GM23338 (cell line): ENCODE measurements around the gene FBXL4.

Experiments used
- CREB1 ChIP-seq: fragments of 250-450 bp; sonication (Bioruptor Pico); IDR thresholded peaks from 2 replicates; pipeline ENCODE4 v1.5.0; 2020; ENCODE audit warnings: low read depth, mild to moderate bottlenecking, moderate library complexity
- EZH2 ChIP-seq: fragments of 200-600 bp; sonication (generic); IDR thresholded peaks from one replicate; pipeline ENCODE4 v1.8.0; 2017; ENCODE audit warnings: antibody characterized with exemption, mild to moderate bottlenecking, low read depth; ENCODE audit not compliant: unreplicated experiment
- EZH2phosphoT487 ChIP-seq: fragments of 200-600 bp; sonication (generic); IDR thresholded peaks from one replicate; pipeline ENCODE4 v1.8.1; 2018; ENCODE audit warnings: antibody characterized with exemption; ENCODE audit not compliant: unreplicated experiment
- JUNB ChIP-seq: IDR thresholded peaks from one replicate; pipeline ENCODE4 v1.6.1; 2016; ENCODE audit warnings: antibody characterized with exemption; ENCODE audit not compliant: unreplicated experiment
- NANOG ChIP-seq: IDR thresholded peaks from 2 replicates; pipeline ENCODE4 v1.6.1; 2016; ENCODE audit warnings: antibody characterized with exemption, borderline replicate concordance
- POLR2AphosphoS5 ChIP-seq: IDR thresholded peaks from 2 replicates; pipeline ENCODE4 v1.6.1; 2016; ENCODE audit warnings: antibody characterized with exemption, low read depth
- ZNF462 ChIP-seq: fragments of 250-450 bp; sonication (Bioruptor Pico); IDR thresholded peaks from 2 replicates; pipeline ENCODE4 v1.5.0; 2020; ENCODE audit warnings: mild to moderate bottlenecking, moderate library complexity
- TF ChIP-seq, protein P1 (sequence below), 2 experiments: fragments of 200-600 bp in 1 of 2; sonication (generic) in 1 of 2; conservative IDR thresholded peaks; 2 replicates each; pipeline versions ENCODE4 v1.5.1 to v1.6.1; 2016 to 2017; ENCODE audit warnings: antibody characterized with exemption in 2 of 2, low read depth in 2 of 2, mild to moderate bottlenecking in 2 of 2, moderate library complexity in 1 of 2
- TF ChIP-seq, protein P2 (sequence below): IDR thresholded peaks from one replicate; pipeline ENCODE4 v1.6.1; 2018; ENCODE audit warnings: antibody characterized with exemption; ENCODE audit not compliant: unreplicated experiment
- TF ChIP-seq, protein P3 (sequence below): IDR thresholded peaks from 2 replicates; pipeline ENCODE4 v1.6.1; 2016; ENCODE audit warnings: antibody characterized with exemption

DNA sequence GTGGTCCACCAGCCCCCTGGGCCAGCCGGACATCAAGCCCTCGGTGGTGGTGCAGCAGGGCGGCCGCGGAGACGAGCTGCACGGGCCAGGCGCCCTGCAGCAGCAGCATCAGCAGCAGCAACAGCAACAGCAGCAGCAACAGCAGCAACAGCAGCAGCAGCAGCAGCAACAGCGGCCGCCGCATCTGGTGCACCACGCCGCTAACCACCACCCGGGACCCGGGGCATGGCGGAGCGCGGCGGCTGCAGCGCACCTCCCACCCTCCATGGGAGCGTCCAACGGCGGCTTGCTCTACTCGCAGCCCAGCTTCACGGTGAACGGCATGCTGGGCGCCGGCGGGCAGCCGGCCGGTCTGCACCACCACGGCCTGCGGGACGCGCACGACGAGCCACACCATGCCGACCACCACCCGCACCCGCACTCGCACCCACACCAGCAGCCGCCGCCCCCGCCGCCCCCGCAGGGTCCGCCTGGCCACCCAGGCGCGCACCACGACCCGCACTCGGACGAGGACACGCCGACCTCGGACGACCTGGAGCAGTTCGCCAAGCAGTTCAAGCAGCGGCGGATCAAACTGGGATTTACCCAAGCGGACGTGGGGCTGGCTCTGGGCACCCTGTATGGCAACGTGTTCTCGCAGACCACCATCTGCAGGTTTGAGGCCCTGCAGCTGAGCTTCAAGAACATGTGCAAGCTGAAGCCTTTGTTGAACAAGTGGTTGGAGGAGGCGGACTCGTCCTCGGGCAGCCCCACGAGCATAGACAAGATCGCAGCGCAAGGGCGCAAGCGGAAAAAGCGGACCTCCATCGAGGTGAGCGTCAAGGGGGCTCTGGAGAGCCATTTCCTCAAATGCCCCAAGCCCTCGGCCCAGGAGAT is 112.4 kb downstream of the FBXL4 start:
- TF ChIP-seq, protein P1, sequence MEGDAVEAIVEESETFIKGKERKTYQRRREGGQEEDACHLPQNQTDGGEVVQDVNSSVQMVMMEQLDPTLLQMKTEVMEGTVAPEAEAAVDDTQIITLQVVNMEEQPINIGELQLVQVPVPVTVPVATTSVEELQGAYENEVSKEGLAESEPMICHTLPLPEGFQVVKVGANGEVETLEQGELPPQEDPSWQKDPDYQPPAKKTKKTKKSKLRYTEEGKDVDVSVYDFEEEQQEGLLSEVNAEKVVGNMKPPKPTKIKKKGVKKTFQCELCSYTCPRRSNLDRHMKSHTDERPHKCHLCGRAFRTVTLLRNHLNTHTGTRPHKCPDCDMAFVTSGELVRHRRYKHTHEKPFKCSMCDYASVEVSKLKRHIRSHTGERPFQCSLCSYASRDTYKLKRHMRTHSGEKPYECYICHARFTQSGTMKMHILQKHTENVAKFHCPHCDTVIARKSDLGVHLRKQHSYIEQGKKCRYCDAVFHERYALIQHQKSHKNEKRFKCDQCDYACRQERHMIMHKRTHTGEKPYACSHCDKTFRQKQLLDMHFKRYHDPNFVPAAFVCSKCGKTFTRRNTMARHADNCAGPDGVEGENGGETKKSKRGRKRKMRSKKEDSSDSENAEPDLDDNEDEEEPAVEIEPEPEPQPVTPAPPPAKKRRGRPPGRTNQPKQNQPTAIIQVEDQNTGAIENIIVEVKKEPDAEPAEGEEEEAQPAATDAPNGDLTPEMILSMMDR (conservative IDR thresholded peaks at IDR 0.05; ENCODE audit: low read depth in 2 of 2) = no peak
- TF ChIP-seq EZH2phosphoT487 = peak; percentile 65
- TF ChIP-seq JUNB = no peak
- peak; percentile 91 for TF ChIP-seq EZH2
- TF ChIP-seq POLR2AphosphoS5 = no peak
- no peak for TF ChIP-seq CREB1 (CRISPR knock-in tag)
- no peak for TF ChIP-seq ZNF462 (CRISPR knock-in tag)
- TF ChIP-seq, protein P2, sequence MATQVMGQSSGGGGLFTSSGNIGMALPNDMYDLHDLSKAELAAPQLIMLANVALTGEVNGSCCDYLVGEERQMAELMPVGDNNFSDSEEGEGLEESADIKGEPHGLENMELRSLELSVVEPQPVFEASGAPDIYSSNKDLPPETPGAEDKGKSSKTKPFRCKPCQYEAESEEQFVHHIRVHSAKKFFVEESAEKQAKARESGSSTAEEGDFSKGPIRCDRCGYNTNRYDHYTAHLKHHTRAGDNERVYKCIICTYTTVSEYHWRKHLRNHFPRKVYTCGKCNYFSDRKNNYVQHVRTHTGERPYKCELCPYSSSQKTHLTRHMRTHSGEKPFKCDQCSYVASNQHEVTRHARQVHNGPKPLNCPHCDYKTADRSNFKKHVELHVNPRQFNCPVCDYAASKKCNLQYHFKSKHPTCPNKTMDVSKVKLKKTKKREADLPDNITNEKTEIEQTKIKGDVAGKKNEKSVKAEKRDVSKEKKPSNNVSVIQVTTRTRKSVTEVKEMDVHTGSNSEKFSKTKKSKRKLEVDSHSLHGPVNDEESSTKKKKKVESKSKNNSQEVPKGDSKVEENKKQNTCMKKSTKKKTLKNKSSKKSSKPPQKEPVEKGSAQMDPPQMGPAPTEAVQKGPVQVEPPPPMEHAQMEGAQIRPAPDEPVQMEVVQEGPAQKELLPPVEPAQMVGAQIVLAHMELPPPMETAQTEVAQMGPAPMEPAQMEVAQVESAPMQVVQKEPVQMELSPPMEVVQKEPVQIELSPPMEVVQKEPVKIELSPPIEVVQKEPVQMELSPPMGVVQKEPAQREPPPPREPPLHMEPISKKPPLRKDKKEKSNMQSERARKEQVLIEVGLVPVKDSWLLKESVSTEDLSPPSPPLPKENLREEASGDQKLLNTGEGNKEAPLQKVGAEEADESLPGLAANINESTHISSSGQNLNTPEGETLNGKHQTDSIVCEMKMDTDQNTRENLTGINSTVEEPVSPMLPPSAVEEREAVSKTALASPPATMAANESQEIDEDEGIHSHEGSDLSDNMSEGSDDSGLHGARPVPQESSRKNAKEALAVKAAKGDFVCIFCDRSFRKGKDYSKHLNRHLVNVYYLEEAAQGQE = no peak
- TF ChIP-seq NANOG = no peak
- TF ChIP-seq, protein P3, sequence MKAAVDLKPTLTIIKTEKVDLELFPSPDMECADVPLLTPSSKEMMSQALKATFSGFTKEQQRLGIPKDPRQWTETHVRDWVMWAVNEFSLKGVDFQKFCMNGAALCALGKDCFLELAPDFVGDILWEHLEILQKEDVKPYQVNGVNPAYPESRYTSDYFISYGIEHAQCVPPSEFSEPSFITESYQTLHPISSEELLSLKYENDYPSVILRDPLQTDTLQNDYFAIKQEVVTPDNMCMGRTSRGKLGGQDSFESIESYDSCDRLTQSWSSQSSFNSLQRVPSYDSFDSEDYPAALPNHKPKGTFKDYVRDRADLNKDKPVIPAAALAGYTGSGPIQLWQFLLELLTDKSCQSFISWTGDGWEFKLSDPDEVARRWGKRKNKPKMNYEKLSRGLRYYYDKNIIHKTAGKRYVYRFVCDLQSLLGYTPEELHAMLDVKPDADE = no peak
